ENCODE measurements around the gene BDKRB2. TPM values are rescaled to one million over a fixed set of nuclear protein-coding genes. Genes with fewer than 3 reads are reported as not detected.
A peak's percentile ranks its signal among the peaks of the same experiment; 100 is the strongest.

BDKRB2 gene
- total and polyA plus RNA-seq, 2 of the 4 experiments (the other 2 are of a cell fraction): 60.9 to 73.1 TPM

GRCh38 chr14:96227428-96227827 lies 22.8 kb downstream of the BDKRB2 start:
- TF ChIP-seq FOS (IDR thresholded peaks at IDR 0.05; ENCODE audit: low read depth, low read length): no peak
- no peak for TF ChIP-seq MAFK (IDR thresholded peaks at IDR 0.05; ENCODE audit: low read depth, low read length)

More at GRCh38 chr14:96227428-96227827, 22.8 kb downstream of the BDKRB2 start:
- H3K4me1 ChIP-seq (ENCODE audit: control insufficient read depth, insufficient read depth, low read length): peaks cover 18% of the 10 kb centered on the region
- no peak overlapping the region; the same call in 1 of the 2 replicates for H2AK5ac ChIP-seq (ENCODE audit: low read depth, low read length)
- no peaks in the 10 kb centered on the region for H3K9me3 ChIP-seq (ENCODE audit: control insufficient read depth, insufficient read depth, low read length)
- no peak overlapping the region for H2AK9ac ChIP-seq (replicated peaks; ENCODE audit: low read depth, low read length, poor library complexity)
- no peak overlapping the region for H3K18ac ChIP-seq (ENCODE audit: low read depth, low read length)
- peaks cover 42% of the 10 kb centered on the region for H3K9me1 ChIP-seq (ENCODE audit: insufficient read depth, low read length)
- no peak overlapping the region for H3K27ac ChIP-seq (ENCODE audit: insufficient read depth, low read length)
- POLR2A ChIA-PET (ENCODE audit: unreplicated experiment): no interaction called here
- H4K5ac ChIP-seq (ENCODE audit: low read depth, low read length): no peak overlapping the region
- no peak overlapping the region for H3K4ac ChIP-seq (ENCODE audit: low read depth, low read length)
- H3K4me3 ChIP-seq (ENCODE audit: insufficient read depth, low read depth, low read length): no peak overlapping the region
- DNase-seq (no peak), ATAC-seq (ENCODE audit: low read depth) (no peak)
- H4K91ac ChIP-seq (ENCODE audit: insufficient read depth, low read depth, low read length): no peak overlapping the region
- no peak overlapping the region for H4K8ac ChIP-seq (ENCODE audit: low read depth in 2 of 2, low read length in 2 of 2)
- CTCF ChIA-PET: no interaction called here
- H3K27me3 ChIP-seq (ENCODE audit: control insufficient read depth, insufficient read depth, low read length): no peaks in the 10 kb centered on the region
- H2BK5ac ChIP-seq (ENCODE audit: low read depth, low read length, poor library complexity, severe bottlenecking): no peak overlapping the region
- intact Hi-C loops (cut with micrococcal nuclease): no loop called here
- H3K23ac ChIP-seq (ENCODE audit: low read depth, low read length): no peak overlapping the region
- no peak overlapping the region for H3K56ac ChIP-seq (ENCODE audit: extremely low read depth, insufficient read depth, low read length)
- WGBS, 2 experiments (ENCODE audit: extremely low coverage in 2 of 2, insufficient read length in 1 of 2): 96% methylated on average over 3 of the region's 7 CpGs; no CpG with 5 or more reads in 1 of the 2 experiments
- no peak overlapping the region for H3K9ac ChIP-seq (ENCODE audit: low read depth, low read length)
- no peak overlapping the region for H2BK120ac ChIP-seq (ENCODE audit: low read depth, low read length)
- H2BK20ac ChIP-seq (ENCODE audit: low read depth, low read length): no peak overlapping the region
- H3K4me2 ChIP-seq (ENCODE audit: low read depth, low read length): no peak overlapping the region
- dilution Hi-C loops (cut with HindIII; ENCODE audit: low sequenced_read_pairs, unreplicated experiment): no loop called here
- H3K79me1 ChIP-seq (ENCODE audit: low read depth in 1 of 2, low read length in 2 of 2): peaks cover 44 to 79% of the 10 kb centered on the region in 2 experiments
- no peak overlapping the region for H2BK15ac ChIP-seq (ENCODE audit: low read depth, low read length)
- in situ Hi-C loops (cut with MboI; ENCODE audit: low sequenced_read_pairs): no loop called here
- peaks cover 72% of the 10 kb centered on the region for H3K36me3 ChIP-seq (ENCODE audit: control insufficient read depth, insufficient read depth, low read length)
- BruUV-seq (replicated peaks): no TSS peak
- peak overlapping the region; percentile 53 for H2AFZ ChIP-seq (replicated peaks; ENCODE audit: low read length, poor library complexity)
- H3K14ac ChIP-seq (replicated peaks; ENCODE audit: low read depth, low read length): no peak overlapping the region
- peaks cover 50% of the 10 kb centered on the region for H4K20me1 ChIP-seq (ENCODE audit: insufficient read depth, low read length)

All from IMR-90 (cell line).